Smooth muscle cell (in vitro differentiated cells): Measurements from ENCODE around the gene PODNL1. TPM values are rescaled to one million over a fixed set of nuclear protein-coding genes. Genes with fewer than 3 reads are reported as not detected.

Experiments
- DNase-seq: peaks from one replicate; lab custom pipeline; 2025; ENCODE audit not compliant: unreplicated experiment; lab: John Stamatoyannopoulos, UW
- H2AFZ ChIP-seq: fragments of 200-600 bp; sonication (generic); 2 replicates; pipeline ENCODE4 v1.6.0; 2016; ENCODE audit warnings: antibody characterized with exemption, low read depth, mild to moderate bottlenecking
- H3F3A ChIP-seq: fragments of 200-600 bp; sonication (generic); 2 replicates; pipeline ENCODE4 v1.6.0; 2017; ENCODE audit warnings: antibody characterized with exemption, low read depth
- H3K27ac ChIP-seq: fragments of 200-600 bp; sonication (generic); 2 replicates; pipeline ENCODE4 v1.5.1; 2016; ENCODE audit warnings: low read depth, mild to moderate bottlenecking
- H3K27me3 ChIP-seq: fragments of 200-600 bp; sonication (generic); 2 replicates; pipeline ENCODE4 v1.6.1; 2016; ENCODE audit warnings: low read depth, mild to moderate bottlenecking
- H3K36me3 ChIP-seq: fragments of 200-600 bp; sonication (generic); 2 replicates; pipeline ENCODE4 v1.5.1; 2016; ENCODE audit warnings: low read depth
- H3K4me1 ChIP-seq: fragments of 200-600 bp; sonication (generic); 2 replicates; pipeline ENCODE4 v1.5.1; 2016; ENCODE audit warnings: low read depth
- H3K4me2 ChIP-seq: fragments of 200-600 bp; sonication (generic); 2 replicates; pipeline ENCODE4 v1.6.0; 2016; ENCODE audit warnings: mild to moderate bottlenecking
- H3K4me3 ChIP-seq: fragments of 200-600 bp; sonication (generic); 2 replicates; pipeline ENCODE4 v1.5.1; 2016; ENCODE audit warnings: mild to moderate bottlenecking
- H3K79me2 ChIP-seq: fragments of 200-600 bp; sonication (generic); 2 replicates; pipeline ENCODE4 v1.6.0; 2016; ENCODE audit warnings: low read depth, mild to moderate bottlenecking
- H3K9ac ChIP-seq: fragments of 200-600 bp; sonication (generic); 2 replicates; pipeline ENCODE4 v1.6.0; 2016; ENCODE audit warnings: low read depth
- H3K9me3 ChIP-seq: fragments of 200-600 bp; sonication (generic); replicated peaks from 2 replicates; pipeline ENCODE4 v1.5.1; 2016; ENCODE audit warnings: low read depth
- H4K20me1 ChIP-seq: fragments of 200-600 bp; sonication (generic); 2 replicates; pipeline ENCODE4 v1.6.0; 2016; ENCODE audit warnings: low read depth
- WGBS: methylation state at CpG from one replicate; pipeline ENCODE4 v1.1.7; 2016; ENCODE audit warnings: low lambda C conversion rate; 5-methylcytosine and 5-hydroxymethylcytosine counted together
- polyA plus RNA-seq: library from polyadenylated mRNA; unstranded; fragments of >200 nt; fragmentation: Nextera tagmentation; extraction: Ambion mirVana; gene quantifications from 2 replicates; pipeline ENCODE4 v1.2.1, GENCODE V29; 2016
- total RNA-seq: library from RNA; depleted of rRNA; stranded (reverse); fragments of >200 nt; gene quantifications from 2 replicates; pipeline ENCODE4 v1.2.3, GENCODE V29; 2014
- TF ChIP-seq, protein P1 (sequence below): fragments of 200-600 bp; sonication (generic); IDR thresholded peaks from 2 replicates; pipeline ENCODE4 v1.5.1; 2017; ENCODE audit warnings: borderline replicate concordance, mild to moderate bottlenecking, antibody characterized with exemption; ENCODE audit not compliant: insufficient read depth, poor library complexity, severe bottlenecking

Gene PODNL1, protein sequence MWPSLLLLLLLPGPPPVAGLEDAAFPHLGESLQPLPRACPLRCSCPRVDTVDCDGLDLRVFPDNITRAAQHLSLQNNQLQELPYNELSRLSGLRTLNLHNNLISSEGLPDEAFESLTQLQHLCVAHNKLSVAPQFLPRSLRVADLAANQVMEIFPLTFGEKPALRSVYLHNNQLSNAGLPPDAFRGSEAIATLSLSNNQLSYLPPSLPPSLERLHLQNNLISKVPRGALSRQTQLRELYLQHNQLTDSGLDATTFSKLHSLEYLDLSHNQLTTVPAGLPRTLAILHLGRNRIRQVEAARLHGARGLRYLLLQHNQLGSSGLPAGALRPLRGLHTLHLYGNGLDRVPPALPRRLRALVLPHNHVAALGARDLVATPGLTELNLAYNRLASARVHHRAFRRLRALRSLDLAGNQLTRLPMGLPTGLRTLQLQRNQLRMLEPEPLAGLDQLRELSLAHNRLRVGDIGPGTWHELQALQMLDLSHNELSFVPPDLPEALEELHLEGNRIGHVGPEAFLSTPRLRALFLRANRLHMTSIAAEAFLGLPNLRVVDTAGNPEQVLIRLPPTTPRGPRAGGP
- total RNA-seq: 5.2 and 8.9 TPM in 2 replicates
- 34.3 and 53.9 TPM in 2 replicates for polyA plus RNA-seq

DNA sequence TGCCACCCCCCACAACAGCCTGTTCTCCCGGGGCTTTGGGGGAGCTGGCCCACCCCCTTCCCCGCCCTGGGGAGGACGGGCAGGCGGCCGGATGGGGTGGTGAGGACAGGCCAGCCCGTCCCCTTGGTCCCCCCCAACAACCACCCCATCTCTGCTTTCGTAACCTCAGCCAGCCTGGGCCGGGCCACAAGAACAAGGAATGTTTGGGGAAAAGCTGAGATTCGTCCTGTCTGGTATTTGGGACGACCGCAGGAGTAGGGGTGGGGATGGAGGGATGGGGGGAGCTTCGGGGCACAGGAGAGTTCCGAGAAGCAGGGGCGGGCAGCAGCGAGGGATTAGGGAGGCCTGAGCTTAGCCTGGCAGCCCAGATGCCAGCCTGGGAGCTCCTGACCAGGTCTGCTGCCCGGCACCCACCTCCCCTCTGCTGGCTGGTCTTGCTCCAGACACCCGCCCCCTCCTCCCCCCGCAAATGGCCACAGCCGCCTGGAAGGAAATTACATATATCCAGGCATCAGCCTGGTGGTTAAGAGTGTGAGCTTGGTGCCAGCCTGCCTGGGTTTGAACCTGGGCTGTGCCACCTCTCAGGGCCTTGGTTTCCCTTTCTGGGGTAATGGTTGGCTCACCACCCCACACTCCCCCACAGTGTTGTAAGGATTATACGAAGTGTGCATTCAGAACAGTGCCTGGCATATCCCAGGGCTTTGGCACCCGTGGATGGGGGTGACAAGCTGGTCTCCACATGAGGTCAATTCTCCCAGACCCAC is at the start of gene PODNL1:
TSS of gene PODNL1 (minus strand) at position 117 of the 764 bp plus-strand sequence. CDS start 236 bp downstream, outside the sequence.
- Histone ChIP-seq H3K27me3 (no peaks in the 10 kb centered on the region), H3K36me3 (no peaks in the 10 kb centered on the region), H3K4me2 (peak within 1 kb of the TSS; percentile 81), H3K9ac (no peak within 1 kb of the TSS), H3K79me2 (no peaks in the 10 kb centered on the region), H3K9me3 (no peaks in the 10 kb centered on the region), H2AFZ (no peak within 1 kb of the TSS), H3K4me3 (peak within 1 kb of the TSS; percentile 40), H3F3A (no peaks in the 10 kb centered on the region), H3K27ac (peak within 1 kb of the TSS; percentile 9), H3K4me1 (peaks cover 8% of the 10 kb centered on the region), H4K20me1 (no peaks in the 10 kb centered on the region)
- WGBS: 41% methylated on average over 13 of the region's 21 CpGs
- peak; percentile 28 for DNase-seq
- TF ChIP-seq, protein P1, sequence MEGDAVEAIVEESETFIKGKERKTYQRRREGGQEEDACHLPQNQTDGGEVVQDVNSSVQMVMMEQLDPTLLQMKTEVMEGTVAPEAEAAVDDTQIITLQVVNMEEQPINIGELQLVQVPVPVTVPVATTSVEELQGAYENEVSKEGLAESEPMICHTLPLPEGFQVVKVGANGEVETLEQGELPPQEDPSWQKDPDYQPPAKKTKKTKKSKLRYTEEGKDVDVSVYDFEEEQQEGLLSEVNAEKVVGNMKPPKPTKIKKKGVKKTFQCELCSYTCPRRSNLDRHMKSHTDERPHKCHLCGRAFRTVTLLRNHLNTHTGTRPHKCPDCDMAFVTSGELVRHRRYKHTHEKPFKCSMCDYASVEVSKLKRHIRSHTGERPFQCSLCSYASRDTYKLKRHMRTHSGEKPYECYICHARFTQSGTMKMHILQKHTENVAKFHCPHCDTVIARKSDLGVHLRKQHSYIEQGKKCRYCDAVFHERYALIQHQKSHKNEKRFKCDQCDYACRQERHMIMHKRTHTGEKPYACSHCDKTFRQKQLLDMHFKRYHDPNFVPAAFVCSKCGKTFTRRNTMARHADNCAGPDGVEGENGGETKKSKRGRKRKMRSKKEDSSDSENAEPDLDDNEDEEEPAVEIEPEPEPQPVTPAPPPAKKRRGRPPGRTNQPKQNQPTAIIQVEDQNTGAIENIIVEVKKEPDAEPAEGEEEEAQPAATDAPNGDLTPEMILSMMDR: no peak

DNA sequence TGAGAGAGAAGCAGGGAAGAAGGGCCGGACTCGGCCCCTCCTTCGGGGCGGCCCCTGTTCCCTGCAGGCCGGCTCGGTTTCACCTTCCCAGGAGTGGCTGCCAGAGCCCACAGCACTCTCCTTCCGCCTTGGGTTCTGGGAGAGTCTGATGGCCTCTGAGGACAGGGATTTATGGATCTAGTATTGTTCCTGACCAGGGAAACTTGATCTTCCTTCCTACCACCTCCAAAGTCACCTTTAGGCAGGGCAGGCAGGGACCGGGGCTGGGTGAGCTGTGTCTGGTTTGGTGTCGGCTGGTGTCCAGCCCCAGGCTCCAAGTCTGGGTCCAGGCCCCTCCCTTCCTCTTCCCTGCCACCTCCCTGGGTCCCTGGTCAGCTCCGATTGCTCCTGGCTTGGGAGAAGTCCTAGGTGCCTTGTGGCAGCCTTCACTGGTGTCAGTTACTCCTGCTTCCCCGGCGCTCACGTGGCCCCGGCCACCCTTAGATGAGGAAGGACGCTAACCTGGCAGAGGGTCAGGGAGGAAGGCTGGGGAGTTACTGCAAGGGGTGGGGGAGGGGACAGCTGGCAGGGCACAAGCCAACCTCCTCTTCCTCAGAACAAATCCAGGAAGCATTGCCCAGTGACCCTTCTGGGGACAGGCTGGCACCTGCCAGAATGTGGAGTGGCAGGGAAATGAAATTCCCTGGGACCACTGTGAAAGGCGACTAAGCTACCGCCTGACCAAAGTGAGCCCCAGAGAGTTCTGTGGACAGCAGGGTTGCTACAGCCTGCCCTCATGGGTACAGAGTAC is 49.1 kb upstream of the PODNL1 start:
- Histone ChIP-seq H4K20me1 (no peaks in the 10 kb centered on the region), H3K4me2 (peak overlapping the region; percentile 80), H2AFZ (no peak overlapping the region), H3K79me2 (no peaks in the 10 kb centered on the region), H3K4me1 (peaks cover 17% of the 10 kb centered on the region), H3K27me3 (no peaks in the 10 kb centered on the region), H3F3A (no peaks in the 10 kb centered on the region), H3K36me3 (no peaks in the 10 kb centered on the region), H3K27ac (peak overlapping the region; percentile 62), H3K9ac (peak overlapping the region; percentile 32), H3K9me3 (no peaks in the 10 kb centered on the region), H3K4me3 (no peak overlapping the region)
- DNase-seq: no peak
- TF ChIP-seq, protein P1: no peak
- 79% methylated on average over 17 of the region's 17 CpGs for WGBS

DNA sequence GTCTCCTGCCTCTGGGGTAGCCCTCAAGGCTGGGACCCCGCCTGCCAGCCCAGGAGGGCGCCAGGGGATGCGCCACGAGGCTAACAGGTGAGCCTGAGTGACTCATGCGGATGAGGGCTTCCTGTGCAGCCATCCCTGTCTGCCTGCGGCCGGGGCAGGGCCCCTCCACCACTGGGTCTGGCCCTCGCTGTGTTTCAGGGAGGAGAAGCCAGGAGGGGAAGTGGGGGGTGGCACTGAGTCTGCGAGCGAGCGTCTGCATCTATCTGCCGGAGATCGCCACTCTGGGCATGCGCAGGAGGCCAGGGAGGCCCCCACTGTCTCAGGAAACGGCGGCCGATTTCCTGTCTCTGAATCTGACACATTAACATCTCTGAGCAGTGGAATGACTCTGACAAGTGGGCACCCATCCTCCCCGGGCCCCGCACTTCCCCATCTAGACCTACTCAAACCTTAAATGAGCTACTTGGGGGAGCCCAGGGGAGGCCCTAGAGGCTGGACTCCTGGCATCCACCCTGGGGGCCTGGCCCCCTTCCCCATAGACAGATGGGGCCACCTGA is 48.2 kb upstream of the PODNL1 start:
- TF ChIP-seq, protein P1: no peak
- H3K4me1 ChIP-seq: peaks cover 17% of the 10 kb centered on the region
- no peaks in the 10 kb centered on the region for H3F3A ChIP-seq
- no peaks in the 10 kb centered on the region for H3K9me3 ChIP-seq
- no peak overlapping the region for H2AFZ ChIP-seq
- H4K20me1 ChIP-seq: no peaks in the 10 kb centered on the region
- H3K9ac ChIP-seq: peak overlapping the region; percentile 32
- H3K4me2 ChIP-seq: peak overlapping the region; percentile 80
- 33% methylated on average over 19 of the region's 19 CpGs for WGBS
- H3K36me3 ChIP-seq: no peaks in the 10 kb centered on the region
- no peaks in the 10 kb centered on the region for H3K27me3 ChIP-seq
- H3K4me3 ChIP-seq: no peak overlapping the region
- peak overlapping the region; percentile 62 for H3K27ac ChIP-seq
- DNase-seq: peak; percentile 55
- H3K79me2 ChIP-seq: no peaks in the 10 kb centered on the region
